HepG2 (cell line): ENCODE measurements around the gene TMEM14A. TPM values are rescaled to one million over a fixed set of nuclear protein-coding genes. Genes with fewer than 3 reads are reported as not detected.

Experiments used
- AHDC1 ChIP-seq: sonication (generic); formaldehyde crosslinking; IDR thresholded peaks from 2 replicates; pipeline ENCODE4 v1.5.1; 2020; ENCODE audit warnings: mild to moderate bottlenecking, missing genetic modification reagents, borderline replicate concordance
- ZNF318 ChIP-seq: sonication (generic); formaldehyde crosslinking; IDR thresholded peaks from 2 replicates; pipeline ENCODE4 v1.4.0; 2020; ENCODE audit warnings: mild to moderate bottlenecking, missing genetic modification reagents
- polyA plus RNA-seq, 8 experiments: library from polyadenylated mRNA; depleted of rRNA in 3 of 8; stranded (reverse) in 7 of 8; unstranded in 1 of 8; fragments of >200 nt; fragmentation: Illumina TruSeq in 4 of 8; extraction: Trizol in 4 of 8; gene quantifications; 2 replicates each; pipeline versions ENCODE4 v1.2.1 to v1.2.3, GENCODE V29; 2011 to 2016; ENCODE audit warnings: low read depth in 4 of 8, missing spikeins in 1 of 8, mixed read lengths in 1 of 8; ENCODE audit not compliant: insufficient read depth in 1 of 8
- total RNA-seq, 5 experiments: library from RNA; depleted of rRNA; stranded (reverse); fragments of >200 nt; fragmentation: Illumina TruSeq; extraction: Trizol; gene quantifications; 2 replicates each; pipeline ENCODE4 v1.2.3, GENCODE V29; 2016; ENCODE audit warnings: low read depth in 1 of 5

TMEM14A gene
- total and polyA plus RNA-seq, 2 of the 13 experiments (the other 11 are each of a cell fraction or from before 2014, with no cell fraction given), result 24.6 to 73.7 TPM

- TF ChIP-seq ZNF318 (CRISPR knock-in tag), result no peak
- TF ChIP-seq AHDC1 (CRISPR knock-in tag), result no peak
Observed at GRCh38 chr6:52649536-52650160, 21.3 kb upstream of the TMEM14A start (continued).
